Endothelial cell of umbilical vein (primary cell): Measurements from ENCODE around the gene RBM3. TPM values are rescaled to one million over a fixed set of nuclear protein-coding genes. Genes with fewer than 3 reads are reported as not detected.

Source experiments
- BruUV-seq: library from RNA; stranded (reverse); fragments of 400-500 nt; replicated peaks from 2 replicates; lab custom pipeline; 2021; lab: Mats Ljungman, UMichigan
- CTCF ChIA-PET: fragments of 300-600, 350-600 bp; sonication (Branson Sonifier 250); formaldehyde crosslinking; loops from one replicate; lab custom pipeline; 2021; ENCODE audit warnings: antibody characterized with exemption, inconsistent platforms; lab: Charles Lee
- POLR2A ChIA-PET: fragments of 300-600, 350-600 bp; sonication (Branson Sonifier 250); formaldehyde crosslinking; loops from one replicate; lab custom pipeline; 2021; ENCODE audit warnings: antibody characterized with exemption, inconsistent platforms; lab: Charles Lee
- DNase-seq: peaks from one replicate; pipeline ENCODE4 v3.0.0-alpha.2; 2011; ENCODE audit warnings: low read depth, low spot score
- FAIRE-seq: peaks from 2 replicates; lab custom pipeline; 2011; peaks lifted over from hg19 to GRCh38; lab: Jason Lieb, UNC
- H2AFZ ChIP-seq: 2 replicates; pipeline ENCODE4 v1.6.0; 2012; ENCODE audit warnings: low read depth, low read length, control low read depth, inconsistent platforms
- H3K27ac ChIP-seq: 2 replicates; pipeline ENCODE4 v1.5.1; 2011; ENCODE audit warnings: low read depth, mild to moderate bottlenecking, control low read depth, low read length, moderate library complexity; ENCODE audit not compliant: insufficient read depth
- H3K27me3 ChIP-seq, 2 experiments: 2 replicates each; pipeline versions ENCODE4 v1.6.0 to v1.6.1; 2011; ENCODE audit warnings: low read length in 2 of 2, mixed read lengths in 1 of 2; ENCODE audit not compliant: control insufficient read depth in 2 of 2, insufficient read depth in 2 of 2
- H3K36me3 ChIP-seq, 2 experiments: 2 replicates in 1 of 2; 3 replicates in 1 of 2; pipeline ENCODE4 v1.5.1; 2011; ENCODE audit warnings: low read length in 2 of 2, mild to moderate bottlenecking in 1 of 2, moderate library complexity in 1 of 2; ENCODE audit not compliant: control insufficient read depth in 2 of 2, insufficient read depth in 2 of 2; ENCODE audit errors: extremely low read depth in 1 of 2
- H3K4me1 ChIP-seq: 3 replicates; pipeline ENCODE4 v1.5.1; 2011; ENCODE audit warnings: mild to moderate bottlenecking, low read length; ENCODE audit not compliant: control insufficient read depth, insufficient read depth; ENCODE audit errors: extremely low read depth
- H3K4me2 ChIP-seq: 2 replicates; pipeline ENCODE4 v1.6.1; 2011; ENCODE audit warnings: low read length, control low read depth, mixed read lengths; ENCODE audit not compliant: insufficient read depth
- H3K4me3 ChIP-seq, 3 experiments: fragments of 200-600 bp in 1 of 3; sonication (generic), shearing (Covaris generic) in 1 of 3; replicated peaks in 1 of 3; 2 replicates each; pipeline ENCODE4 v1.5.1; 2011 to 2016; ENCODE audit warnings: control low read depth in 3 of 3, low read length in 3 of 3, mild to moderate bottlenecking in 2 of 3, inconsistent platforms in 1 of 3, low read depth in 1 of 3, moderate library complexity in 1 of 3; ENCODE audit not compliant: insufficient read depth in 1 of 3
- H3K79me2 ChIP-seq: 2 replicates; pipeline ENCODE4 v1.6.0; 2012; ENCODE audit warnings: low read length, inconsistent platforms; ENCODE audit not compliant: control insufficient read depth, insufficient read depth
- H3K9ac ChIP-seq: replicated peaks from 2 replicates; pipeline ENCODE3; 2011; ENCODE audit warnings: low read length, control low read depth; ENCODE audit not compliant: insufficient read depth; ENCODE audit errors: extremely low read depth
- H3K9me1 ChIP-seq: replicated peaks from 3 replicates; pipeline ENCODE4 v1.6.0; 2011; ENCODE audit warnings: mild to moderate bottlenecking, low read length; ENCODE audit not compliant: control insufficient read depth, insufficient read depth; ENCODE audit errors: extremely low read depth
- H3K9me3 ChIP-seq: replicated peaks from 2 replicates; pipeline ENCODE4 v1.5.1; 2012; ENCODE audit warnings: low read length, inconsistent platforms; ENCODE audit not compliant: control insufficient read depth, insufficient read depth
- H4K20me1 ChIP-seq: replicated peaks from 2 replicates; pipeline ENCODE3; 2011; ENCODE audit warnings: mild to moderate bottlenecking, low read length; ENCODE audit not compliant: control insufficient read depth, insufficient read depth; ENCODE audit errors: extremely low read depth
- EZH2 ChIP-seq: IDR thresholded peaks from 2 replicates; pipeline ENCODE4 v1.6.1; 2012; ENCODE audit warnings: borderline replicate concordance, low read depth, mild to moderate bottlenecking, moderate library complexity, low read length, inconsistent platforms; ENCODE audit not compliant: severe bottlenecking
- FOS ChIP-seq: IDR thresholded peaks from 2 replicates; pipeline ENCODE4 v1.6.1; 2011; ENCODE audit warnings: mild to moderate bottlenecking, low read length, moderate library complexity, borderline replicate concordance; ENCODE audit not compliant: insufficient read depth
- GATA2 ChIP-seq: IDR thresholded peaks from 2 replicates; pipeline ENCODE4 v1.7.0; 2011; ENCODE audit warnings: low read depth, mild to moderate bottlenecking, moderate library complexity, mixed read lengths, low read length; ENCODE audit not compliant: insufficient read length, insufficient read depth
- JUN ChIP-seq: IDR thresholded peaks from 2 replicates; pipeline ENCODE4 v1.6.1; 2011; ENCODE audit warnings: borderline replicate concordance, low read depth; ENCODE audit not compliant: insufficient read length, insufficient read depth
- MYC ChIP-seq: IDR thresholded peaks from one replicate; pipeline ENCODE4 v1.6.1; 2011; ENCODE audit warnings: mild to moderate bottlenecking, low read depth, low read length
- POLR2A ChIP-seq: IDR thresholded peaks from 2 replicates; pipeline ENCODE4 v1.6.1; 2012; ENCODE audit warnings: low read depth, mild to moderate bottlenecking, control low read depth, low read length
- POLR2AphosphoS5 ChIP-seq: IDR thresholded peaks from 2 replicates; pipeline ENCODE4 v1.6.1; 2012; ENCODE audit warnings: low read depth, mild to moderate bottlenecking, control low read depth, low read length, moderate library complexity; ENCODE audit not compliant: insufficient read depth
- dilution Hi-C: fragments of 300-500 bp; cut with MboI; formaldehyde crosslinking; loops from one replicate; pipeline ENCODE4 v1.15.0; 2019; ENCODE audit warnings: low sequenced_read_pairs; ENCODE audit not compliant: extremely low pct_ligation_motif_present
- intact Hi-C: fragments of 100-400 bp; cut with micrococcal nuclease; formaldehyde crosslinking; loops from one replicate; pipeline ENCODE4 v1.10.0; 2022
- polyA plus RNA-seq, 4 experiments: library from polyadenylated mRNA; depleted of rRNA in 3 of 4; stranded (reverse) in 3 of 4; unstranded in 1 of 4; fragments of >200 nt; gene quantifications; 2 replicates each; pipeline versions ENCODE4 v1.2.1 to v1.2.3, GENCODE V29; 2011 to 2012; ENCODE audit warnings: missing spikeins in 1 of 4
- total RNA-seq: library from RNA; stranded (reverse); gene quantifications from 2 replicates; pipeline ENCODE4 v1.2.3, GENCODE V29; 2021
- TF ChIP-seq, protein P1 (sequence below): IDR thresholded peaks from 2 replicates; pipeline ENCODE4 v1.6.1; 2011; ENCODE audit not compliant: insufficient read depth, insufficient read length
- TF ChIP-seq, protein P2 (sequence below), 2 donors: IDR thresholded peaks; 1 replicate in 1 of 2; 2 replicates in 1 of 2; pipeline ENCODE4 v1.5.1; 2011; ENCODE audit warnings: low read length in 2 of 2, mild to moderate bottlenecking in 2 of 2, moderate library complexity in 2 of 2, control low read depth in 1 of 2, inconsistent platforms in 1 of 2, low read depth in 1 of 2; ENCODE audit not compliant: insufficient read depth in 1 of 2; ENCODE audit errors: extremely low read depth in 1 of 2

Gene RBM3
- total and polyA plus RNA-seq, 2 donors (not counting 3 experiments of a cell fraction or from before 2014, with no cell fraction given) = 313 to 477 TPM

DNA sequence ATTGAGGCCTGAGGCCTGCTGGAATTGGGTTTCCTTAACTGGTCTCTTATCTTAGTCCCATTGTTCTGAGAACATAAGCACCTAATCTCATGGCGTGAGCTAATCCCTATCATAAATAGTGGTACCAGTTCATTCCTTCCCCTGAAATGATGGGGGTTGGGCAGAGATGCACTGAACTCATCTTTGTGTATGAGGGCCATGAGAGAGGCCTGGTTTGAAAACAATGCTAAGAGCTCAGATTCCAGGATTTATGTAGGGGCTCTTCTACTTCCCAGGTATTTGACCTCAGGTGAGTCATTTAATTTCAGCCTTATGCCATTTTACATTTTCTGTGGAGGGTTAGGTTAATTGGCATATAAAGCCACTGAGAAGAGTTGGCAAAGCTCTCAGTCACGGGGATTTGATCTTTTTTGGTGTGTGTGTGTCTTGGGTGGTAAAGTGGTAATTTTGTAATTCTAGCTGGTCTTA is 4.4 kb downstream of the RBM3 start:
- ChIA-PET CTCF (interaction anchor here (1.0 to 1.4 kb wide), 2 partner anchors 12 to 18 kb away, joined by 3 read pairs; no protein-coding TSS in a partner anchor), POLR2A (interaction anchor here (0.6 to 1.7 kb wide), 4 partner anchors 11 to 21 kb away, joined by 3 to 7 read pairs (median 6); no protein-coding TSS in a partner anchor)
- H3K9ac ChIP-seq = no peak overlapping the region
- H3K9me3 ChIP-seq = no peaks in the 10 kb centered on the region
- no peaks in the 10 kb centered on the region for H3K27me3 ChIP-seq
- no peak overlapping the region for H2AFZ ChIP-seq
- FAIRE-seq (peak; percentile 40), DNase-seq (no peak)
- H3K79me2 ChIP-seq = peaks cover 23% of the 10 kb centered on the region
- dilution Hi-C loops = no loop called here
- peaks cover 20% of the 10 kb centered on the region for H3K4me1 ChIP-seq
- no TSS peak for BruUV-seq
- no peak overlapping the region for H3K4me3 ChIP-seq
- H3K9me1 ChIP-seq = no peaks in the 10 kb centered on the region
- TF ChIP-seq, protein P1, sequence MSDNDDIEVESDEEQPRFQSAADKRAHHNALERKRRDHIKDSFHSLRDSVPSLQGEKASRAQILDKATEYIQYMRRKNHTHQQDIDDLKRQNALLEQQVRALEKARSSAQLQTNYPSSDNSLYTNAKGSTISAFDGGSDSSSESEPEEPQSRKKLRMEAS = no peak
- TF ChIP-seq POLR2AphosphoS5 (no peak), EZH2 (no peak), POLR2A (no peak), FOS (no peak), MYC (no peak), GATA2 (no peak), JUN (no peak)
- TF ChIP-seq, protein P2, sequence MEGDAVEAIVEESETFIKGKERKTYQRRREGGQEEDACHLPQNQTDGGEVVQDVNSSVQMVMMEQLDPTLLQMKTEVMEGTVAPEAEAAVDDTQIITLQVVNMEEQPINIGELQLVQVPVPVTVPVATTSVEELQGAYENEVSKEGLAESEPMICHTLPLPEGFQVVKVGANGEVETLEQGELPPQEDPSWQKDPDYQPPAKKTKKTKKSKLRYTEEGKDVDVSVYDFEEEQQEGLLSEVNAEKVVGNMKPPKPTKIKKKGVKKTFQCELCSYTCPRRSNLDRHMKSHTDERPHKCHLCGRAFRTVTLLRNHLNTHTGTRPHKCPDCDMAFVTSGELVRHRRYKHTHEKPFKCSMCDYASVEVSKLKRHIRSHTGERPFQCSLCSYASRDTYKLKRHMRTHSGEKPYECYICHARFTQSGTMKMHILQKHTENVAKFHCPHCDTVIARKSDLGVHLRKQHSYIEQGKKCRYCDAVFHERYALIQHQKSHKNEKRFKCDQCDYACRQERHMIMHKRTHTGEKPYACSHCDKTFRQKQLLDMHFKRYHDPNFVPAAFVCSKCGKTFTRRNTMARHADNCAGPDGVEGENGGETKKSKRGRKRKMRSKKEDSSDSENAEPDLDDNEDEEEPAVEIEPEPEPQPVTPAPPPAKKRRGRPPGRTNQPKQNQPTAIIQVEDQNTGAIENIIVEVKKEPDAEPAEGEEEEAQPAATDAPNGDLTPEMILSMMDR (IDR thresholded peaks at IDR 0.05; ENCODE audit: extremely low read depth in 1 of 2, insufficient read depth in 1 of 2, low read depth in 1 of 2, low read length in 2 of 2) = no peak
- no peaks in the 10 kb centered on the region for H4K20me1 ChIP-seq
- H3K27ac ChIP-seq = no peak overlapping the region
- H3K4me2 ChIP-seq = no peak overlapping the region
- intact Hi-C loops = no loop called here
- peaks cover 6 to 18% of the 10 kb centered on the region in 2 experiments for H3K36me3 ChIP-seq
